Measurements from ENCODE around the gene PTPRG.
A peak's percentile ranks its signal among the peaks of the same experiment; 100 is the strongest.

The PTPRG gene

DNA sequence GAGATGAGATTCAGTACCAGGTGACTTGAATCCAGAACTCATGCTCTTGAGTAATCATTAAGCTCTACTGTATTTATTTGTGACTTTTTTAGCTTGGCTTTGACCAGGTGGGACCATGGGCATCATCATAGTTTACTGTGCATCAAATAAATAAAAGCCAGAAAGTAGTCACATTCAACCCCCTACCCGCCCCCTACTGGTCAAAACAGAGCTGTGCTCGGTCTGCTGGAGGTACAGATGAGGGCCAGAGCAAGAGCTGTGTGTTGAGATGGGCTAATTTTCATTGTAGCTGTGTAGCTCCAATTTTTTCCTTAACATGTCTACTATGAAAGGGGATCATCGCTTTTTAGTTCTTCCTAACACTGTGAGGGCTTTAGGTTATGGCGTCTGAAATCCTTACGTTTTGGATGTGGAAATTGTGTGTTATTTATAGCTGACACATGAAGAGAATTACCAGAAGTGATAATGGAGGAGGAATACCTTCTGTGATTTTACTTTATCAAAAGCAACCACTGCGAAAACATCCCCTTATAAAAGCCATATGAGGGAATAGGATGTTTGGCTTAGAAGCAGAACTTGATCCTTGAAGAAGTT is 375.1 kb downstream of the PTPRG start:
- peak in 1 of 2 experiments; percentile 10 for DNase-seq

DNA sequence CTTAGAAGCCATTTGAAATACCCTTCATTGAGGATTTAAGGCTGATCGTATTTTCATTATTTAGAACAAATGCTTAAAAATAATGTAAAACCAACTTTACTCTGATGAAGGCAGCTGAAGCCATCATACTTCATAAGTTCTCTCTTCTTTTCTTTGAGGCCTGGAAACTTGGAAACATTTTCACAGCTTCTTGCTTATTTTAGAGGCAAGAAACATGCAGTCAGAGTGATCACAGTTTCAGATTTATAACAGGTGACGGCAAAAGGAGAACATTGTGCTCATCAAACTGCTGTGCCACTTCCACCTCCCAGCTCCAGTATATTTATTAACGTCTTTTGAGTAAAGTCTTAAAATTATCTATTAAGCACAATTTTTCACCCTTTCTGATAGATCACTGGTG is 376.1 kb downstream of the PTPRG start:
- no peak for DNase-seq

DNA sequence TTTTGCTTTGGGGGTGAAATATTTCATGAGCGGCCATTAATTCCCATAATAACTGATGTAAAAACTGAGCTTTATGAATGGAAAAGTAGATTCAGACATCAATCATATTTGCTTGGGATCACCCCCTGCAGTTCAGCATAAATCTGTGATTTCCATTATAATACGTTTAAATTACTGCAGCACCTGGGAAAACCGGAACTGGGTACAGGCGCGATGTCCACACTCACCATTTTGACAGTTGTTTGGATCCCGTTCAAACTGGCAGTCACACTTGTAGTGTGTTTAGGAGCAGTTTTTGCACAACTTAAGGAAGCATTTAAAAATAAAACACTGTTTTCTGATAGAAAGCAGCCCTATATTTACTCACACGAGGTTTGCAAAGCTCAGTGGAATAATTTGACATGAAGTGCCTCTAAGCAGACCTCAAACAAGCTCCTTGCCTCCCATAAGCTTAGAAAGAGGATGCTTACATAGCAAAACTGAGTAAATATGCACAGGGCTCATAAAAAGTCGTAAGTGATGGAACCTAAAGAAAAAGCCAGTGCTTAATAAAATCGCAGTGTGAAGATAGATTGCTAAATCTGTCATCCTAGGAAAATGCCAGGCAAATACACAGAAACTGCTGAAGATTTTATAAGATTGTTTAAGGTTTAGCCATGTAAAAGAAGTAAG is 377.6 kb downstream of the PTPRG start:
- DNase-seq: no peak

DNA sequence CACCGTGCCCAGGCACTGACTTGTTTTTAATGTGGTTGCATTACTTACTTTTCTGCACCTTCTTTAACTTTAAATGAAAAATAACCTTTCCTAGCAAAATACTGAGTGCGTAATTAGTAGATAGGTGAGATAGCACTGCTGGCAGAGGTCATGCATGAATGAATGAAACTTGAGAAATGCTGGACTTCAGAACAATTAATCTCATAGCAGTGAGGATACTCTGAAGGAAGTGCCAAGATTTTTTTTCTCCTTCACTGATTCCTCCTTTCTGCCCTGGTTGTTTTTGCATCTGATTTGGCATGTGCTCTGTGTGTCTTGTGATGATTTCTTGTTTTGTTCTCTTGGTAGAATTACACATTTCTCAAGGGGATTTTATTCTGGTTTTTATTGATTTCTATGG is 378.9 kb downstream of the PTPRG start:
- DNase-seq: no peak

DNA sequence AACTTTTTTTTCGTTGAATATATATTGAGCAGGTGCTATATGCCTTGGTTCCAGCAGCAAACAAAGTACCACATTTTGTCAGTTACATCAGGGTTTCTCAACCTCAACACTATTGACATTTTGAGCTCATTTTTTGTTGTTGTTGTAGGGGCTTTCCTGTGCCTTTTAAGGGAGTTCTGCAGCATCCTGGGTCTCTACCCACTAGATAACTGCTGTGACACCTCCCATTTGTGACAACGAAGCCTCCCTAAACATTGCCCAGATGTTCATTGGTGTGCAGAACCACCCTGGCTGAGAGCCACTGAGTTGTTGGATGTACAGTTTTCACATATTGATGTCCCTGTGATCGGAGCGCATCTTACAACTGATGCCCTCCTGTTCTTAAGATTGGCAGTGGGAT is 382.6 kb downstream of the PTPRG start:
- no peak for DNase-seq

DNA sequence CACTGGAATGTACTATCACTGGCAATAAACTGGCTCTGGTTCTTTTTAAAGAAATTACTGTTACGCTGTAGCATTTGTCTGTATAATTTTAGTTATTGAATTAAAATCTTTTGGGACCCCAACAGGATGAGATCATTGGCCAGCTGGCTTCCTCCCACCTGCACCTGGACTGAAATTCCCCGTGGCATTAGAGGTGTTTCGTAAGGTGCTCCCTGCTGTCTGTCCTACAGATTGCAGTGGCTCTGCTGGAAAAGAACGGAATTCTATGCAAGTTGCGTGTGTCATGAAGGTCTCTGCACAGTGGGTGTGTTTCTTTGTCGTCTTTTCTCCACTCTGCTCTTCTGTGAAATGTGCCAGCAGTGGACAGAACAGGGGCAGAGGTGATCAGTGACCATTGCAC is 383.4 kb downstream of the PTPRG start:
- DNase-seq: no peak

DNA sequence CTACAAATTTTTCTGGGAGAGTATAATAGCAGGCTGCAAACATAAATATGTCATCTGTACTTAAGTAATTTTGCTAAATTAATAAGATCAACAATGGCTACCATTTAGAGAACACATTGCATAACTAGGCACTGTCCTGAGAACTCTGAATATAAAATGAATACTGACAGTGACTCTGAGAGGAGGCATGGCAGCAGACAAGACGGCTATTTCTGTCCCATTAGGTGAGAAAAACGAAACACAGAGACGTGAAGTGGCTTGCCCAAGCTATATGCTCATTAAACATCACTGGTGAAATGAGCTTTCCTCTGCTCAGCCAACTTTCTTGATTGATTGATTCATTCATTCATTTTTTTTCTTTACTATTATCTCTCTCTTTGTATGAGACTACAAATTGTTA is 384.3 kb downstream of the PTPRG start:
- DNase-seq: no peak

DNA sequence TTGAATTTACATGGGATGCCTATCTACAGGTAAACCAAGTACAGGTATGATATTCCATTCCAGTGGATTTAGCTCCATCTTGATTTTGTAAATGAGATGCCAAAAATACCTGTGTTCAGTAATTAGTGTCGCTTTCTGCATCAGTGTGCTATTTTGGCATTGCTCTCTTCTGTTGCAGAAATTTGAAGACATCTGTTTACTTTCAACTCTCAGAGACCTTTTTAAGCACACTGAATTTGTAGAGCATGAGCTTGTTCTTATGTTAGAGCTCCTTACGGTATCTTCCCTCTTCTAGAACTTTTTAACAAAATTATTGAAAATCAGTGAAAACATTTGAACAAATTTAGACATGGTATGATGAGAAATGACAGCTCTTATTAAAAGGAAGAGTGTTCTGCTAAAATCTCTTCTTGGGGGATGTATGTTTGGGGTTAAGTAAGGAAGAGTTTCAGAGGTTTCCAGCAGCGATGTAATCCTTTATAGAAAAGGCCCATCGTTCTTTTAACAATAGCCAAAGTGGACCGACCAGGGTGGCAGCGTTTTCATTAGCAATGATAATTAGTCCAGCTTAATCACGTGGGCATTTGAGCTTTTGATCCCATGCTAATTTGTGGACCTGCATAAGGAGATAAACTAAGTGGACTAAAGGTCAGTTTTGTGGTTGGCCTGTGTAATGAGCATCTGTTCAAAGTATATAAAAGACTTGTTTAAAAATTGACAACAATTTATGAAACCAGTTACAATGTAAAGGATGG is 385.4 kb downstream of the PTPRG start:
- no peak for DNase-seq

DNA sequence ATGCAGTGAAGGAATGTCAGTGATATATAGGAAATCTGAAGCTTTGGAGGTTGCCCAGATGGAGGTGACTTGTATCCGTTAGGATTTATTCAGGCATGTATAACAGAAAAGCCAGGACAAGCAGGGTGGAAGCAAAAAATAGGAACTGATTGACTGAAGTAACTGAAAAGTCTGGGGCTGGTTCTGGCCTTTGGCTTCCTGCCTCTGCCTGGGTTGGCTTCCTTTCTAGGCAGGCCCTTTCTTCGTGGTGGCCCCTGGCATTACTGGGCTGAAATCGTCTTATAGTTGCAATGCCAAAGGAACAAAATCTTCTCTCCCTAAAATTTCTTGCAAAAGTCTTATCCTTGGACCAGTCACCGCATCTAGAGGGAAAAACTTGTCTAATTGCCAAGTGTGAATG is 386.1 kb downstream of the PTPRG start:
- no peak for DNase-seq

DNA sequence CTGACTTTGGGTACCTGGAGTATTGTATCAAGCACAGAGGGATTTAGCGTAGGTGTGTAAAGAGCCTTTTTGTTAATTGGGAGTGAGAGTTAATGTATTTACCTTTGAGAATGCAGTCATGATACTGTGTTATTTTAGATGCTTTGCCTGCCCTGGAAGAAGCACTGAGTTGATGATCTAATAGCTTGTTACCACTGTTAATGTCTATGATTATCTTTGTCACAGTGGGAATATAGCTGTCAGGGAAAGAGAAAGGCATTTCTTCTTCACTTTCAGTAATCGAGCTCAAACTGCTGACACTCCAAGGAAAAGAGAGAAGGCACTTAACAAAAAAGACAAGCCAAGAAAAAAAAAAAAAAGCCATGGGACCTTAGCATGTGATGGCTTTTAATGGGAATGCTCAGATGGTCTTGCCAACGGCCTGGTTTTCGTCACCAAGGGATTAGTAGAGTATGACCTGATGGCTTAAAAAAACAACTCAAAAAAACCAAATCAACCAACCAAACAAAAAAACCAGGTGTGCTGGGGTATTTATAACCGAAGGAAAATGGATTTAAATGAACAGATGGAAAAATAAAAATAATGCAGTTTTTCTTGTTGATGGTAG is 387.4 kb downstream of the PTPRG start:
- no peak for DNase-seq

DNA sequence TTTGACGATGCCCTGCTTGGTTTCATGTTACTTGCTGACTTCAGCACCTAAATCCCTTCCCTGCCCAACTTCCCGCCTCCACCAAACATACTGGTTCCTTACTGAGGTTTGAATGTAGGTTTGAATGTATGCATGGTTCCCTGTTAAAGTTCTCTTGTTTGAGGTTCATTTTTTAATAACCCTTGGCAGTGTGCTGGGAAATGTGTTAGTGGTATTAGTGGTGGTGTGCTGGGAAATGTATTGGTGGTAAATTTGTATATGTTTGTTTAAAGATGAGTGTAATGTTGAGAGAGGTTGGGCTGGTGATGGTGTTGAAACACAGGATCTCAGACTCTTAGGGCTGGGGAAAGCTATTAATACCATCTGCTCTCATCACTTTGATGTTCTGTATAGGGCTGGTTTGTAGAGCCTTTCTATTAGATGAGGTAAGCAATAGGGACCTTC is 392.7 kb downstream of the PTPRG start:
- DNase-seq: no peak

DNA sequence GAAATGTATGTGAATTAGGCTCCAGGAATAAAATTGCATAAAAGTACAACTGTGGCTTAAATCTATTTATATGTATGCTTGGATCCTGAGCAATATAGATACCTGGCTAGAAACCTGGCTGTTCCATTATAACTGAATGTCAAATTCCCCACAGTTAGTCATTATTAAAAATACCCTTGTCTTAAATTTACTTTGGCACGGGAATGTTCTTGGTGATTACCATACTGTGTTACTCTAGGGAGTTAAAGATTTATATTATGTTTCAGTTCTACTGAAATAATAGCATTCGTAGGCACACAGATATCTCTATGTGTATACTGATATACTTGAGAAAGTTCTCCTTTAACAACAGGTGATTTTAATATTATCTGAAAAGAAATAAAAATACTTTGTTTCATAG is 394.1 kb downstream of the PTPRG start:
- no peak for DNase-seq

DNA sequence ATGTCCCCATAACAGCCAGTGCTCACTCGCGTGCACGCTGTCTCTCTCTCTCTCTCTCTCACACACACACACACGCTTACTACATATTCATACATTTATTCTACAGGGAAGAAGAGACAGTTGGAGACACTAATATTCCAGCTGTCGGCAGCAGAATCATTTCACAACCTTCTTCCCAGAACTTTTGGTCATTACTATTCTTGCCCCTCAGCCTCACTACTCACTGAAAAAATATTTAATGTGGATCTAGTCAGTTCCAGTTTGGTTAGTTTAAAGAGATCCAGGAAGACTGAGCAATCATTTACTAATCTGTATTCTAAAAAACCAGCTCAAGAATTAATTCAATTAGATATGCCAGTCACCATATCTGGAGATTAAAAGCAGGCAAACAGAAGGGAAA is 394.9 kb downstream of the PTPRG start:
- no peak for DNase-seq

DNA sequence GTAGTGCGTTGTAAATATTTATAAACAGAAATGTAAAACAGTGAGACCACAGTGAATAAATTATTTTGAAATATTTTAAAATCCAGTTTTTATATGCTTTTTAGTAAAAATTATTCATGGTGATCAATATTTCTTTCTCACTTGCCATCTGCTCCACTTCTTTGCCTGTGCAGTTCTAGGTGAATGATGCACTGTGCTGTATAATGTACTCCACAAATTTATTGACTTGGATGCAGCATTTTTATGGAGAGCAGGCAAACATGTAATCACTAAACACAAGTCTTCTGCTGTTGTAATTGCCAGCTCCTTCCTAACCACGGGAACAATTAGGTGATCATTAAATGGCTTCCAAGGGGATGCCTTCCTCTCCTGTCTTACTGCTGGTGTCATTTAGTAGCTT is 395.9 kb downstream of the PTPRG start:
- no peak for DNase-seq

DNA sequence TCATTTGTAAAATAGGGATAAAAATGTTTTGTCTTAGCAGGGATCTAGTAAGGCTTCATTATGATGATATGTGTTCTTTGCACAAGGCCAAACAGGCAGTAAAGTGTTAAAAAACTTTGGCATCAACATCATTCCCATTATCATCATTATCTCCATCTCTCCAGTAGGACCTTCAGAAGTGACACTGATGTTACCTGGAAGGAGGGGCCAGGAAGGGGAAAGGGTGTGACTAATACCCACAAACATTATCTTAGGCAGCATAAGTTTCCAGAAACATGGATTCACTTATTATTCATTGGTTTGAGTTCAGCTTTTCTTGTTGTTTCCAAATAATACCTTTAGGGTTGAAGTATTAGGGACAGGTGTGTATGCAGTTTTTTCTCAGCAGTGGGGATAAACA is 399.6 kb downstream of the PTPRG start:
- DNase-seq: no peak

DNA sequence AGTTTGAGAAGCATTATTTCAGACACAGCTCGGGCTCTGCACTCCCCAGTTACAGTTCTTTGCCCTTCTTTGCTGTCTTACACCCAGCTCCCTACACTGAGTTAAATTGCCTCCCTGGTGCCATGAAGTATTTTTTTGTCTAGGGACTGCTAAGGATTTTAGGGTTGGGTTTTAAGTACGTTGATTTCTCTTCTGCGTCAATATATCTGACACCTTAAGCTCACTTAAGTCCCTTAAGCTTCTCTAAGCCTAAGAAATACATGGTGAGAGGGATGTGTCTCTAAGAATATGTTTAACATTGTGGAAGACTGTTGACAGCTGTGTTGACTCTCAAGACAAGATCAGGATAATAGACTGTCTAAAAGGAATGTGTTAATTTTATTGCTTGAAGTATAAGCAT is 400.5 kb downstream of the PTPRG start:
- peak; percentile 46 to 87 for DNase-seq

DNA sequence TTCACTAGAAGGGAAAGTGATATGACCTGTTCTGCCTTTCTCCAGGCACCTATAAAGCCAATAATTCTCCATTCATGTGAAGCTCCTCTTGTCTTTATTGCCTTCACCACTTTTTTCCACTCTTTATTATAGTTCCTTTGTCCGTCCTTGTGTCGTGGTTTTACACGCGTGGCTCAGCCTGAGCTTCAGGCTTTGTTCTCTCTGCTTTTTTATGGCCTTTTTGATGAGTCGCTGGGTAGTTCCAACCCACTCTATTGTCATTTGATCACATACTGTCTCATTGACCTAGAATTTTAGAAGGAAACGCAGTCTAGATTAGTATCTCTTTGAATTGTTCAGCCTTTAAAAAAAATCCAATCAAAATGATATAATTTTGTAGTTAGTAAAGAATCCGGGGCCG is 403.2 kb downstream of the PTPRG start:
- no peak for DNase-seq

DNA sequence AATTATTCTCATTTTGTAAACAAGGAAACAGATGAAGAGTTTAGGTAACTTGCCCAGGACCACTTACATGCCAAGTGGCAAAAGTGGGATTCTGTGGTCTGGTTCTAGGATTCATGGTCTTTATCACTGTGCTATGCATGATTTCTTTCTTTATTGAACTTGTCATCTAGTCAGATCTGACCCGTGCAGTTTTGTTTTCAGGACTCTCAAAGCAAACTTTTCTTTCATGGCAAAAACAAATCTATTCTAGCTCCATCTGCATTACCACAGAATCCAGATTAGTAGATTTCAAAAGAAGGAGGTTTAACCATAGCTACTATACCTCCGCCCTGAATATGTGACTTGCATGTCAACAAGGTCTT is 404.4 kb downstream of the PTPRG start:
- no peak for DNase-seq

DNA sequence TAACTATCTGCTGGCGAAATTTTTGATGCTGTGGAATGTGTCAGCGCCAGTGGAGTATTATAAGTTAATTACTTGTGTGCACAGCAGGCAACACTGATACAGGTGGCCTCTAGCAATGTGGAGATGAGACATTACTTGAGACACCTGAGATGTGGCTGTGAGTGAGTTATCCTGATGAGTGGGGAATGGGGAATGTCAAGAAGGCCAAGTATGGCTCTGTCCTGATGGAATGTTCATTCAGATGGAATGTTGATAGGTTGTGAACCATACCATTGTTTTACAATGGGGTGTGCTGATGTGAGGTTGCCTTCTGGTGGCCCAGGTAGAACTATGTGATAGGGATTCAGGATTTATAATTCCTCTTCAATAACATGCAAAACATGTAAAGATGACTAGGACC is 404.8 kb downstream of the PTPRG start:
- no peak for DNase-seq

DNA sequence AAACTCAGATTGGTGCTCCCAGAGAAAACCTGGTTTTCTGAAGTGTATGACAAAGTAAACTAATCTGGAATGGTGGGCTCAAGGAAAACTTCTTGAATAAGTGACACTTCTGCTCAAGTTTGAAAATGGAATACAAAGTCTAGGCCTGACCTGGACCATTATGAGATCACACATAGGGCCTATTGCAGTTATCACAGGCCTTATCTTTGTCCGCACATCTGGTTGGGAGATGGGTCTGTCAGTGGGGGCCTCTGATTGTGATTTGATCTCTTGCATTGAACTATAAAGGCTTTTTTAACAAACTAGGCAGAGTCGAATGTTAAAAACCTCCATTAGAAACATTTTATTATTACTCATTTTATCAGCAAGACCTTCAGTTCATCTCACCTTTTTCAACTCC is 405.6 kb downstream of the PTPRG start:
- DNase-seq: no peak

DNA sequence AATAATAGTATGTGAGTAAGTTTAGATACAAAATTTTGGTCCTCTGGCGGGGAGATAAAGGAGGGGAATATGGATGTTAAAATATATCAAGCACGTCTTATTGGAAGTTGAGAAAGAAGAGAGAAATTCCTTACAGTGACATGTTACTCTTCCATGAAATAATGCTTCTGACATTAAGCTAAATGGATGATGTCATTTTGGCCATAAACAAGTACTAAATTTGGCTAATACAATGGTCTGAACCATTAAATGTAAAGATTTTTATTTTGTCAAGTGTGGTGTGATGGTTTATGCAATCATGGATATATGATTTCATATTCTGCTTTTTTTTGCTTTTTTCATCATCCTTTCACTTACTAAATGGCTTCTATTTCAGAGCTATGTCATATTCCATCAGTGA is 406.6 kb downstream of the PTPRG start:
- no peak for DNase-seq

DNA sequence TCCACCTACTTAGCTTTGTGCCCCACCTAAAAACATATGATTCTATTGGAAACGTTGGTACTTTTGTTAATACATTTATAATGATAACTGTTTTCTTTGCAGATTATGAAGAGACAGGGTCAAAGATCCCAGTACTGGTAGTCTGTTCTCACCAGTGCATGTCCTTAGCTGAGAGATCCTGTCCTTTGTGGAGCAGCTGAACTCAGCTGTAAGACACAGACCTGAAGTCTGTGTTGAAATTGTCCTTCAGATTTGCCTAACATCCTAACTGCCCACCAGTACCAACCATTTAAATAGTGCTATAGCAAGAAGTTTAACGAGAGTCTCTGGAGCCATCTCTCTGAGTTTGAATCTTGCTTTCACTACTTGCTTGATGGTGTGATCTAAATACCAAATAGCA is 413.3 kb downstream of the PTPRG start:
- no peak for DNase-seq

DNA sequence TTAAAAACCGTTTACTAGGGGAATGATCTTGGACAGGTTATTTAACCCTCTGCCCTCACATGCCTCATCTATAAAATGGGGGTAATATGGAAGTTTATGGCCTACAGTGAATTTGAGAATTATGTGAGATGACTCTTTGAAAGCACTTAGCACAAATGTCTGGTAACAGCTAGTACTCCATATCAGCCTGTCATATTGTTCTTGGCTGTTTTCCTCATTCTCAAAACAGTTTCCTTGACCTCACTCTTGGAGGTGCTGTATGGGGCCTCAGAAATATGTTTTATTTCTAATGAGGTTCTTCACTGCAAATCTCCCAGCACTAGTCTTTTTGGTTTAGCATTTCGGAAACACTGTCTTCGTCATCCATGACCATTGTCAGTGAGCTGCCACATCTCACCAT is 413.8 kb downstream of the PTPRG start:
- no peak for DNase-seq

DNA sequence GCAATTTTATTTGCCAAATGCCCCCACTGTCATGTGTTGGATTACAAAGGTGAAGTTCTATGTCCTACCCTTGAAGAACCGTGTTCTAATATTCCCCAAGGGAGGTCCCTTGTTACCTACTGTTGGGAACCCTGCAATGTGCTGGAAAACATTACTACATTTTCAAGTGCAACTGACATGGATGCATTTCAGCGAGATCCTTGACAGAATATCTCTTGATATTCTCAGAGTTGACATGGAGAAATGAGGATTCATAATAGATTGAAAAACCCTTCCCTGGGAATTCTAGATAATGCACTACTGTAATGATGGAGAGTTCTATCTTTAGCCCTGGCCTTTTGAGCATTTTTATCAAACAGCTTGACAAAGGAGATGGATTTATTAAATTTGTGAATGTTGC is 414.6 kb downstream of the PTPRG start:
- no peak for DNase-seq
